GM19043 (cell line): ENCODE measurements around the gene OPN1MW3.
"Not testable (repeated sequence)": the region's sequence is repeated elsewhere in the genome, so short reads cannot be mapped to it uniquely, and the experiment has no call there.

Experiments used
- ATAC-seq: cut with Tn5 transposase; IDR thresholded peaks from one replicate; pipeline ENCODE4 v1.9.1; 2021; ENCODE audit warnings: low read depth; ENCODE audit not compliant: unreplicated experiment

Gene OPN1MW3

GRCh38 chrX:154295664-154296310 is 38.4 kb downstream of the OPN1MW3 start, which contains the start of gene TKTL1:
TKTL1 (plus strand) TSS chrX:154295795; CDS start chrX:154295860, 65 bp downstream.
- ATAC-seq: no peak

GRCh38 chrX:154296731-154297130 is 39.3 kb downstream of the OPN1MW3 start:
- ATAC-seq: no peak

- ATAC-seq: no peak
Measured at GRCh38 chrX:154298312-154298711, 40.9 kb downstream of the OPN1MW3 start.

- ATAC-seq: no peak
Measured at GRCh38 chrX:154300816-154301215, 43.4 kb downstream of the OPN1MW3 start.

GRCh38 chrX:154302998-154303397 is 45.6 kb downstream of the OPN1MW3 start:
- ATAC-seq: not testable (repeated sequence)

- ATAC-seq: no peak
Measured at GRCh38 chrX:154303476-154303875, 46.1 kb downstream of the OPN1MW3 start.

GRCh38 chrX:154304846-154305245 is 47.5 kb downstream of the OPN1MW3 start:
- ATAC-seq: no peak

GRCh38 chrX:154305541-154306205 is 48.3 kb downstream of the OPN1MW3 start:
- ATAC-seq: no peak

- no peak for ATAC-seq
Measured at GRCh38 chrX:154307202-154307601, 49.8 kb downstream of the OPN1MW3 start.

GRCh38 chrX:154308108-154308946 is 50.9 kb downstream of the OPN1MW3 start:
- ATAC-seq: no peak

- ATAC-seq: no peak
Measured at GRCh38 chrX:154309041-154309775, 51.8 kb downstream of the OPN1MW3 start.

- no peak for ATAC-seq
Measured at GRCh38 chrX:154310616-154311536, 53.5 kb downstream of the OPN1MW3 start.

GRCh38 chrX:154312116-154312515 is 54.7 kb downstream of the OPN1MW3 start:
- no peak for ATAC-seq

GRCh38 chrX:154313147-154313546 is 55.8 kb downstream of the OPN1MW3 start:
- no peak for ATAC-seq

GRCh38 chrX:154315416-154315815 is 58.0 kb downstream of the OPN1MW3 start:
- ATAC-seq: no peak

GRCh38 chrX:154317391-154317995 is 60.1 kb downstream of the OPN1MW3 start:
- ATAC-seq: no peak

GRCh38 chrX:154320406-154320805 is 63.0 kb downstream of the OPN1MW3 start:
- no peak for ATAC-seq
